ENCODE data around the gene GRK3. TPM values are rescaled to one million over a fixed set of nuclear protein-coding genes. Genes with fewer than 3 reads are reported as not detected.

Gene GRK3
- total RNA-seq, 1 donor from 2014 or later: 74.9 TPM

- intact Hi-C loops (cut with DNase I): no loop called here
- no peak for DNase-seq (ENCODE audit: low spot score in 2 of 2)
Observed at GRCh38 chr22:25689631-25690030, 125.2 kb downstream of the GRK3 start.

DNA sequence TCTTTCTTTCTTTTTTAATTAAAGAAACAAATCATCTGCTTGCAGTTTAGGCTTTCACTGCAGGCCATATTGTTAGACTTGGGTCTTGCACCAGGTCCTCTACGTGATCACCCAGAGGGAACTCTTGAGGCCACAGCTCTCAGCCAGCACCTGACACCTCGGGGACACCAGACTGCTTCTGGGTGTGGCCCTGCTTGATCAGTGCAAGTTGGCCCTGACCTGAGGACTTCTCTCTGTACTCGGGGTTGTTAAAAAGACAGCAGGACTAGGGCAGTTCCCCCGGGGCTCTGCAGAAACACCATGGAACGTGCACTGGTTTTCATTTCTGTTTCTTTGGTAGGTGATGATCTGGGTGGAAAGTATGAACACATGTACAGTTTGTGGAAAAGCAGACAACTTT, 126.3 kb downstream of the GRK3 start:
- no peaks in the 10 kb centered on the region for H3K4me1 ChIP-seq
- no peaks in the 10 kb centered on the region for H3K27me3 ChIP-seq
- TF ChIP-seq CTCF (IDR thresholded peaks at IDR 0.05): no peak
- H3K9me3 ChIP-seq: no peaks in the 10 kb centered on the region
- H3K36me3 ChIP-seq: peaks cover 0 to 7% of the 10 kb centered on the region in 2 donors
- H3K4me3 ChIP-seq: no peak overlapping the region
- intact Hi-C loops (cut with DNase I): no loop called here
- H3K27ac ChIP-seq: no peak overlapping the region
- DNase-seq (ENCODE audit: low spot score in 2 of 2): no peak

More at GRCh38 chr22:25689631-25690030, 125.2 kb downstream of the GRK3 start:
- H3K27ac ChIP-seq: no peak overlapping the region
- H3K4me1 ChIP-seq: no peaks in the 10 kb centered on the region
- peaks cover 0 to 7% of the 10 kb centered on the region in 2 donors for H3K36me3 ChIP-seq
- no peak for TF ChIP-seq CTCF (IDR thresholded peaks at IDR 0.05)
- no peak overlapping the region for H3K4me3 ChIP-seq
- H3K27me3 ChIP-seq: no peaks in the 10 kb centered on the region
- no peaks in the 10 kb centered on the region for H3K9me3 ChIP-seq

- Histone ChIP-seq H3K27ac (no peak overlapping the region), H3K4me3 (no peak overlapping the region), H3K9me3 (no peaks in the 10 kb centered on the region), H3K27me3 (no peaks in the 10 kb centered on the region), H3K4me1 (no peaks in the 10 kb centered on the region), H3K36me3 (peaks cover 0 to 7% of the 10 kb centered on the region in 2 donors)
- DNase-seq (ENCODE audit: low spot score in 2 of 2): no peak
- intact Hi-C loops (cut with DNase I): no loop called here
- no peak for TF ChIP-seq CTCF (IDR thresholded peaks at IDR 0.05)
Observed at GRCh38 chr22:25692397-25693267, 128.2 kb downstream of the GRK3 start.

DNA sequence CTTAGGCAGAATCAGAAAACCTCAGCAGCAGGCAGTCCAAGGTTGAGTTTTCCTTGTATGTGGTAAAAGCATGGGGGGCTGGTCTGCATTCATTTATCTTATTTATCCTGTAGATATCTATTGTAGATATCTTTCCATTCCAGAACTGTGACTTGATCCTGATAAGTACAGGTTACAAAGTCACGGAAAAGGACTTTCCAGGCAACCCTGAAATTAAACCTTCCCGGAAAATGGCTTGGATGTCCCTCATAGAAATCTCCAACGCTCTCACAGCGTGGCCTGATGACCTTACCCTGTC, 128.7 kb downstream of the GRK3 start:
- Histone ChIP-seq H3K36me3 (peaks cover 0 to 7% of the 10 kb centered on the region in 2 donors), H3K4me3 (no peak overlapping the region), H3K9me3 (no peaks in the 10 kb centered on the region), H3K27ac (no peak overlapping the region), H3K4me1 (no peaks in the 10 kb centered on the region), H3K27me3 (no peaks in the 10 kb centered on the region)
- no peak for TF ChIP-seq CTCF (IDR thresholded peaks at IDR 0.05)
- intact Hi-C loops (cut with DNase I): no loop called here
- DNase-seq (ENCODE audit: low spot score in 2 of 2): no peak

DNA sequence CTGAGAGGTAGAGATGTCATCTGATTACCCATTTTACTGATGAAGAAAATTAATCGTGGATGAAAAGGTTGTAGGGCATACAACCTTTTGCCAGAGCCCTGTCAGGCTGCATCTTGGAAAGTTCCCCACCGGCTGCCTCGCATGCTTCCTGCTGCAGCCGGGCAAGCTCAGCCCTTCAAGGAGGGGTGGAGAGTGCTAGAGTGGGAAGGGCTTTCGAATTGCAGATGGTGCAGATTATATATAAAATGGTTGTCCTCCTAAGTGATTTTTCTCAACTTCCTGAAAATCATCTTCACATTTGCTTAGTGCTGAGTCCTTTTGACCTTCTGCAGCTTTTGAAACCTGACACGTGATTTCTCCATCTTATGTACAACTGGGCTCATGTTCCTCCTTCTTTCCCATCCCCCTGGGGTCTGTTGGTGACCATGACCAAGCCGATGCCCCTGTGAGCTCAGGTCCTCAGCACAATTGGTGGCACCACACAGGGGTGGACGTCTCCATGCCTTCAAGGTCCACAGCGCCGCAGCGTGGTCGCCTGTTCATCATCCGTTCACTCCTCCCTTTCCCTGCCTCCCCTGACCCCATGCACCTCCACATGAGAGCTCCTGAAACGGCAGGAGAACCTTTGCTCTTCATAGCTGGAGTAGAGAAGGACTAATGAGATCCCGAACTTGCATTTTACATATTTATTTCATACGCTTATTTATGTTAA, 129.9 kb downstream of the GRK3 start:
- H3K27me3 ChIP-seq: no peaks in the 10 kb centered on the region
- DNase-seq (ENCODE audit: low spot score in 2 of 2): no peak
- no peak overlapping the region for H3K27ac ChIP-seq
- peaks cover 0 to 7% of the 10 kb centered on the region in 2 donors for H3K36me3 ChIP-seq
- H3K4me1 ChIP-seq: no peaks in the 10 kb centered on the region
- intact Hi-C loops (cut with DNase I): no loop called here
- no peaks in the 10 kb centered on the region for H3K9me3 ChIP-seq
- H3K4me3 ChIP-seq: no peak overlapping the region
- TF ChIP-seq CTCF (IDR thresholded peaks at IDR 0.05): no peak

Data from ascending aorta (tissue), 2 donors.